Common myeloid progenitor, CD34-positive (primary cell): ENCODE measurements around the gene NXNL1.
A peak's percentile ranks its signal among the peaks of the same experiment; 100 is the strongest.
"Not testable (repeated sequence)": the region's sequence is repeated elsewhere in the genome, so short reads cannot be mapped to it uniquely, and the experiment has no call there.

Experiments used
- CTCF ChIA-PET: fragments of 350-600 bp; sonication (Branson Sonifier 250); formaldehyde crosslinking; loops from one replicate; lab custom pipeline; 2021; ENCODE audit warnings: antibody characterized with exemption; lab: Charles Lee
- POLR2A ChIA-PET: fragments of 350-600 bp; sonication (Branson Sonifier 250); formaldehyde crosslinking; loops from one replicate; lab custom pipeline; 2021; ENCODE audit warnings: antibody characterized with exemption; lab: Charles Lee
- DNase-seq, 3 donors: peaks; one replicate each; pipeline versions ENCODE4 v3.0.0 to v3.0.0-alpha.2; 2013
- H3K27ac ChIP-seq, 2 experiments: 1 replicate in 1 of 2; 2 replicates in 1 of 2; pipeline ENCODE4 v1.7.0; 2013; ENCODE audit warnings: inconsistent platforms in 2 of 2, low read length in 2 of 2, mild to moderate bottlenecking in 2 of 2, low read depth in 1 of 2, moderate library complexity in 1 of 2; ENCODE audit not compliant: severe bottlenecking in 2 of 2, insufficient read depth in 1 of 2, poor library complexity in 1 of 2
- H3K27me3 ChIP-seq, 5 experiments: replicated peaks in 2 of 5; 1 replicate in 3 of 5; 2 replicates in 2 of 5; pipeline versions ENCODE4 v1.6.1 to v1.7.0; 2013; ENCODE audit warnings: low read length in 4 of 5, mild to moderate bottlenecking in 2 of 5, moderate library complexity in 2 of 5, inconsistent platforms in 1 of 5; ENCODE audit not compliant: insufficient read depth in 5 of 5, control insufficient read depth in 4 of 5
- H3K36me3 ChIP-seq, 4 experiments: 1 replicate in 2 of 4; 2 replicates in 2 of 4; pipeline versions ENCODE4 v1.6.1 to v1.7.0; 2013; ENCODE audit warnings: low read length in 3 of 4, control low read depth in 1 of 4, mild to moderate bottlenecking in 1 of 4; ENCODE audit not compliant: control insufficient read depth in 4 of 4, insufficient read depth in 4 of 4
- H3K4me1 ChIP-seq, 4 experiments: 1 replicate in 3 of 4; 2 replicates in 1 of 4; pipeline versions ENCODE4 v1.6.1 to v1.7.1; 2013; ENCODE audit warnings: low read length in 3 of 4, mild to moderate bottlenecking in 3 of 4, control low read depth in 1 of 4, inconsistent platforms in 1 of 4, moderate library complexity in 1 of 4; ENCODE audit not compliant: control insufficient read depth in 4 of 4, insufficient read depth in 4 of 4; ENCODE audit errors: control extremely low read depth in 1 of 4
- H3K4me3 ChIP-seq, 7 experiments: 1 replicate in 4 of 7; 2 replicates in 3 of 7; pipeline versions ENCODE4 v1.5.1 to v1.7.0; 2013; ENCODE audit warnings: mild to moderate bottlenecking in 7 of 7, low read length in 6 of 7, moderate library complexity in 6 of 7, inconsistent platforms in 2 of 7, low read depth in 2 of 7, control low read depth in 1 of 7; ENCODE audit not compliant: insufficient read depth in 4 of 7, control insufficient read depth in 1 of 7; ENCODE audit errors: extremely low read depth in 1 of 7
- H3K9me3 ChIP-seq, 5 experiments: 1 replicate in 4 of 5; 2 replicates in 1 of 5; pipeline versions ENCODE4 v1.6.1 to v1.7.1; 2013; ENCODE audit warnings: low read length in 4 of 5, mild to moderate bottlenecking in 2 of 5, inconsistent platforms in 1 of 5, low read depth in 1 of 5, moderate library complexity in 1 of 5; ENCODE audit not compliant: control insufficient read depth in 4 of 5, insufficient read depth in 2 of 5; ENCODE audit errors: control extremely low read depth in 1 of 5
- WGBS: methylation state at CpG from one replicate; pipeline ENCODE4 v1.1.5; 2013; ENCODE audit not compliant: insufficient coverage; 5-methylcytosine and 5-hydroxymethylcytosine counted together

NXNL1 gene

DNA sequence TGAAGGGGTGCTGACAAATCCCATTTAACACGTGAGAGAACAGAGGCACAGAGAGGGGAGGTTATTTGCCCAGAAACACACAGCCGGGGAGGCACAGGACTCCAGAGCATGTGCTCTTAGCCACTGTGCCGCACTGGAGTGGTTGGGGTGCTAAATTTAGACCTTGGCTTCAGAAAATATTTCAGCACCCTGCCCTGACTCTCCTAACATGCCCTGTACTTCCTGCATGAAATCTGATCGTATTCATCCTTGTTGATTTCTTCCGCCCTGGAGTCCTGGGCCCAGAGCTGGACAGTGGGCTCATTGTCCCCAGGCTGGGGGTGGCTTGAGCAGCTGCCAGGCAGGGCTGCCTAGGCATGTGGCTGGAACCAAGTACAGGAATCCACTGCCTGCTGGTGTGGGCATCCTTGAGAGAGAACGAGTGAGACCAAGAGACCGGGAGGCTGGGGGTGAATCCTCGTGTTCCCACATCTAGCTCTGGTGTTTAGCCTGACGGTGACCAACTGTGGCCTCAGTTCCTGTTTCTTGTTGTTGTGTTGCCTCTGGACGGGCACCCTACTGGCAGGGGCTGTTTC is 14.9 kb upstream of the NXNL1 start:
- Histone ChIP-seq H3K27me3 (no peaks in the 10 kb centered on the region), H3K36me3 (no peaks in the 10 kb centered on the region), H3K4me1 (peaks cover 0 to 33% (median 25%) of the 10 kb centered on the region in 4 experiments), H3K9me3 (no peaks in the 10 kb centered on the region), H3K4me3 (peak overlapping the region in 1 of 7 experiments; percentile 19), H3K27ac (no peak overlapping the region)
- ChIA-PET CTCF (interaction anchor here (0.7 to 1.8 kb wide), 2 partner anchors 13 to 35 kb away, joined by 3 read pairs; no protein-coding TSS in a partner anchor), POLR2A (interaction anchor here (0.6 to 1.1 kb wide), 2 partner anchors 10 to 17 kb away, joined by 3 to 4 read pairs; no protein-coding TSS in a partner anchor)
- WGBS, result 66% methylated on average over 10 of the region's 10 CpGs
- DNase-seq, result no peak

GRCh38 chr19:17475011-17475540 is 14.3 kb upstream of the NXNL1 start:
- H3K27me3 ChIP-seq, DNase-seq, H3K36me3 ChIP-seq, H3K9me3 ChIP-seq, H3K4me3 ChIP-seq, H3K27ac ChIP-seq: not testable (repeated sequence)
- CTCF ChIA-PET, result interaction anchor here (0.7 to 5.5 kb wide), 2 partner anchors 21 to 36 kb away, joined by 3 to 27 read pairs; no protein-coding TSS in a partner anchor
- POLR2A ChIA-PET, result interaction anchor here (0.6 to 1.1 kb wide), 2 partner anchors 10 to 17 kb away, joined by 3 to 4 read pairs; no protein-coding TSS in a partner anchor
- 70% methylated on average over 4 of the region's 6 CpGs for WGBS
- peaks cover 0 to 33% (median 26%) of the 10 kb centered on the region in 4 experiments for H3K4me1 ChIP-seq

DNA sequence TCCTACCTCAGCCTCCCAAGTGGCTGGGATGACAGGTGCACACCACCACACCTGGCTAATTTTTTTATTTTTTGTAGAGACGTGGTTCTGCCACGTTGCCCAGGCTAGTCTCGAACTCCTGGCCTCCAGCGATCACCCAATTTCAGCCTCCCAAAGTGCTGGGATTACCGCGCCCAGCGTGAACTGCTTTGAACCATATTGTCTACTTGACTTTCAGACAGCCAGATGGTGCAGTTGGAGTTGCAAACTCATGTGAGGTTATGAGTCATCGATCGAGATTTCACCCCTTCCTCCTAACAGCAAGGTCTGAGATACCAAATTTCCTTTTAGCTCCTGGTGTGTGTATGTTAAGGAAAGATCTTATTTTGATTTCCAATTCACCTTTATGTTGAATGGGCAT is 12.3 kb upstream of the NXNL1 start:
- DNase-seq, result peak; percentile 78 to 94 (median 93)
- Histone ChIP-seq H3K27me3 (no peaks in the 10 kb centered on the region), H3K36me3 (no peaks in the 10 kb centered on the region), H3K4me3 (no peak overlapping the region), H3K9me3 (no peaks in the 10 kb centered on the region), H3K4me1 (peaks cover 0 to 51% (median 37%) of the 10 kb centered on the region in 4 experiments), H3K27ac (no peak overlapping the region)
- CTCF ChIA-PET, result interaction anchor here (1.6 to 5.5 kb wide), 4 partner anchors 10 to 42 kb away, joined by 5 to 27 read pairs (median 6); no protein-coding TSS in a partner anchor
- POLR2A ChIA-PET, result no interaction called here
- 95% methylated on average over 7 of the region's 9 CpGs for WGBS

DNA sequence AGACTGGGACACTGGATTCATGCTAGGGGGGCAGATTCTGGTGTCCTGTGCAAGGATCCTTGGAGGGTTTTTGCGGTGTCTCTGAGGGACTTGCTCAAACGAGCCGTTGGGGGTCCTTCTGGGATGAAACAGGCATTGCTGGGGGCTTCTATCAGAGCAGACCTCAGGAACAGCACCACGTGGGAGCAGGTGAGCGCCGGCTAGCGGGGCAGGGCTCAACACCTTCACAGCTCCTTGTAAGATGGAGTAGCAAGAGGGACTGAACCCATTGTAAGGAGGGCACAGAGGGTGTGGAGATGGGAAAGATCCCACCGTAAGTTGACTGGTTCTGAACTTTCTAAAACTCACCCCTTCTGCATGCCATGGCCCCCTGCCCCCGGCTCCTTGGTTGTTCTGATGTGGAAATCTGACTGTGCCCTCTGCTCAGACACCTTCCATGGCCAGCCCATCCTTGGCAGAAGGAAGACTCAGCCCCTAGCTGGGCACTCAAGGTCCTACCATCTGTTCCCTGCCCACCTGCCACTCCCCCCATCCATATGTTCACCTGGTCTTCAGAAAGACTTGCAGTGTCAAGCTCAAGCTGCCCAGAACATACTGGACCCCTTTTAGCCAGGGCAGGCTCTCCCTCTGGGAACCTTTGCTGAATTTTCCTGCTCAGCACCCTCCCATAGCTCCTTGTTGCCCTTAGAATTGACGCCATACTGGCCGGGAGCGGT is 10.8 kb upstream of the NXNL1 start:
- Histone ChIP-seq H3K27me3 (no peaks in the 10 kb centered on the region), H3K4me1 (peaks cover 0 to 60% (median 38%) of the 10 kb centered on the region in 4 experiments), H3K36me3 (no peaks in the 10 kb centered on the region), H3K4me3 (peak overlapping the region in 5 of 7 experiments; percentile 65 to 86 (median 77)), H3K27ac (no peak overlapping the region), H3K9me3 (no peaks in the 10 kb centered on the region)
- WGBS, result 89% methylated on average over 9 of the region's 12 CpGs
- ChIA-PET POLR2A (interaction anchor here (0.6 kb wide), 1 partner anchor 9 kb away, joined by 3 read pairs; no protein-coding TSS in a partner anchor), CTCF (interaction anchor here (0.7 to 5.5 kb wide), 6 partner anchors 9 to 68 kb away, joined by 3 to 27 read pairs (median 4); partner anchors contain the start of gene PGLS)
- no peak for DNase-seq

- H3K27me3 ChIP-seq, result no peaks in the 10 kb centered on the region
- H3K27ac ChIP-seq, result peak within 1 kb of the TSS in 1 of 2 experiments; percentile 68
- H3K4me3 ChIP-seq, result peak within 1 kb of the TSS; percentile 67 to 86 (median 77)
- H3K4me1 ChIP-seq, result peaks cover 0 to 51% (median 33%) of the 10 kb centered on the region in 4 experiments
- POLR2A ChIA-PET, result interaction anchor here (0.6 kb wide), 1 partner anchor 74 kb away, joined by 3 read pairs; no protein-coding TSS in a partner anchor
- CTCF ChIA-PET, result interaction anchor here (1.4 to 5.5 kb wide), 3 partner anchors 10 to 41 kb away, joined by 4 to 27 read pairs (median 5); partner anchors contain the start of gene PGLS
- H3K36me3 ChIP-seq, result no peaks in the 10 kb centered on the region
- WGBS, result 0% methylated on average over 34 of the region's 67 CpGs
- peak; percentile 98 to 99 (median 99) for DNase-seq
- no peaks in the 10 kb centered on the region for H3K9me3 ChIP-seq
Measured at GRCh38 chr19:17470068-17470841, 9.5 kb upstream of the NXNL1 start, which contains the start of gene SLC27A1. Gene SLC27A1 (plus strand): TSS chr19:17470524. CDS start chr19:17470541, 17 bp downstream.

- CTCF ChIA-PET, result interaction anchor here (1.0 to 5.5 kb wide), 3 partner anchors 15 to 27 kb away, joined by 3 to 27 read pairs (median 5); no protein-coding TSS in a partner anchor
- Histone ChIP-seq H3K4me1 (peaks cover 0 to 50% (median 33%) of the 10 kb centered on the region in 4 experiments), H3K9me3 (no peaks in the 10 kb centered on the region), H3K36me3 (no peaks in the 10 kb centered on the region), H3K4me3 (peak overlapping the region; percentile 67 to 86 (median 77)), H3K27me3 (no peaks in the 10 kb centered on the region), H3K27ac (peak overlapping the region in 1 of 2 experiments; percentile 68)
- 0% methylated on average over 10 of the region's 31 CpGs for whole genome bisulfite sequencing
- POLR2A ChIA-PET, result interaction anchor here (0.6 kb wide), 1 partner anchor 73 kb away, joined by 3 read pairs; no protein-coding TSS in a partner anchor
- peak; percentile 94 to 97 (median 97) for DNase-seq
Measured at GRCh38 chr19:17469481-17470067, 8.8 kb upstream of the NXNL1 start.
